Measurements from ENCODE around the gene PCAT6. TPM values are rescaled to one million over a fixed set of nuclear protein-coding genes. Genes with fewer than 3 reads are reported as not detected.
A peak's percentile ranks its signal among the peaks of the same experiment; 100 is the strongest.

Gene PCAT6
- total RNA-seq, 1 experiment from 2014 or later, result 2.2 TPM

- POLR2A ChIA-PET, result interaction anchor here (1.1 kb wide), 1 partner anchor 17 kb away, joined by 3 read pairs; no protein-coding TSS in a partner anchor
- intact Hi-C loops (cut with micrococcal nuclease; ENCODE audit: unreplicated experiment) (no loop called here), in situ Hi-C loops (cut with HindIII; ENCODE audit: low pct_unique_long_range_greater_than_20kb, low sequenced_read_pairs) (no loop called here)
- DNase-seq (ENCODE audit: low read depth, low spot score) (no peak), ATAC-seq (no peak)
- no TSS peak for BruUV-seq (replicated peaks)
- TF ChIP-seq, protein P1, sequence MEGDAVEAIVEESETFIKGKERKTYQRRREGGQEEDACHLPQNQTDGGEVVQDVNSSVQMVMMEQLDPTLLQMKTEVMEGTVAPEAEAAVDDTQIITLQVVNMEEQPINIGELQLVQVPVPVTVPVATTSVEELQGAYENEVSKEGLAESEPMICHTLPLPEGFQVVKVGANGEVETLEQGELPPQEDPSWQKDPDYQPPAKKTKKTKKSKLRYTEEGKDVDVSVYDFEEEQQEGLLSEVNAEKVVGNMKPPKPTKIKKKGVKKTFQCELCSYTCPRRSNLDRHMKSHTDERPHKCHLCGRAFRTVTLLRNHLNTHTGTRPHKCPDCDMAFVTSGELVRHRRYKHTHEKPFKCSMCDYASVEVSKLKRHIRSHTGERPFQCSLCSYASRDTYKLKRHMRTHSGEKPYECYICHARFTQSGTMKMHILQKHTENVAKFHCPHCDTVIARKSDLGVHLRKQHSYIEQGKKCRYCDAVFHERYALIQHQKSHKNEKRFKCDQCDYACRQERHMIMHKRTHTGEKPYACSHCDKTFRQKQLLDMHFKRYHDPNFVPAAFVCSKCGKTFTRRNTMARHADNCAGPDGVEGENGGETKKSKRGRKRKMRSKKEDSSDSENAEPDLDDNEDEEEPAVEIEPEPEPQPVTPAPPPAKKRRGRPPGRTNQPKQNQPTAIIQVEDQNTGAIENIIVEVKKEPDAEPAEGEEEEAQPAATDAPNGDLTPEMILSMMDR (IDR thresholded peaks at IDR 0.05), result no peak
- no peak for TF ChIP-seq POLR2AphosphoS5 (IDR thresholded peaks at IDR 0.05; ENCODE audit: low read depth, low read length)
- TF ChIP-seq SIN3A (IDR thresholded peaks at IDR 0.05; ENCODE audit: borderline replicate concordance, insufficient read depth, low read depth, low read length), result no peak
- no peak for TF ChIP-seq REST (IDR thresholded peaks at IDR 0.05; ENCODE audit: insufficient read depth in 1 of 2, low read depth in 2 of 2, low read length in 1 of 2)
- no peak for TF ChIP-seq TCF7L2 (IDR thresholded peaks at IDR 0.05; ENCODE audit: low read depth, low read length)
- Histone ChIP-seq H3K36me3 (ENCODE audit: control insufficient read depth, insufficient read depth, low read length) (no peaks in the 10 kb centered on the region; the same call in 1 of the 2 replicates), H3K27me3 (ENCODE audit: control insufficient read depth, insufficient read depth, low read length) (no peaks in the 10 kb centered on the region), H3K4me1 (ENCODE audit: control insufficient read depth, insufficient read depth, low read length) (peaks cover 28% of the 10 kb centered on the region), H3K4me3 (ENCODE audit: low read depth in 2 of 2, low read length in 2 of 2) (peak overlapping the region; percentile 73 to 78), H3K9me3 (ENCODE audit: control insufficient read depth, insufficient read depth, low read depth, low read length) (no peaks in the 10 kb centered on the region), H3K27ac (ENCODE audit: low read length) (peak overlapping the region; percentile 80)
- CTCF ChIA-PET, result no interaction called here
Measured at GRCh38 chr1:202809597-202810159, 1.1 kb upstream of the PCAT6 start.

DNA sequence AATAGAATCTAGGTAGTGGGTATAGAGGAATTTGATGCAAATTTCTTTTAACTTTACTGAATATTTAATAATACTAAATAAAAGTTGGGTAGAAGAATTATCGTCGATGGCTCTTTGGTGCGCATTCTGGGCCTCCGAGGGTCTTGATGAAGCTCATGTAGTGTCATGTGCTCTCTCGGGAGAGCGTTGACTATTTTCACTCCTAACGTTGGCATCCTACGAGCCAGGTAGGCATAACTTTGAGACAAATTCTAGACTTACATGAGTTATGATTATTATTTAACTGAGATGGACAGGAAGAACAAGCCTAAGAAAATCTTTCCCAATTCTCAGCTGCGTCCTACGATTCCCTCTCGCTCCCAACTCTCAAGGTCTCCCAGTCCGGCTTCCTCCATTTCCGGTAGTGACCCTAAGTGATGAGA, 550 bp upstream of the PCAT6 start:
- no peaks in the 10 kb centered on the region for H3K9me3 ChIP-seq (ENCODE audit: control insufficient read depth, insufficient read depth, low read depth, low read length)
- BruUV-seq (replicated peaks), result no TSS peak
- H3K27ac ChIP-seq (ENCODE audit: low read length), result peak overlapping the region; percentile 80
- H3K36me3 ChIP-seq (ENCODE audit: control insufficient read depth, insufficient read depth, low read length), result no peaks in the 10 kb centered on the region; the same call in 1 of the 2 replicates
- no peaks in the 10 kb centered on the region for H3K27me3 ChIP-seq (ENCODE audit: control insufficient read depth, insufficient read depth, low read length)
- DNase-seq (ENCODE audit: low read depth, low spot score), result no peak
- no peak for ATAC-seq
- ChIA-PET POLR2A (interaction anchor here (0.6 to 1.1 kb wide), 2 partner anchors 9 to 18 kb away, joined by 3 to 4 read pairs; no protein-coding TSS in a partner anchor), CTCF (no interaction called here)
- peaks cover 23% of the 10 kb centered on the region for H3K4me1 ChIP-seq (ENCODE audit: control insufficient read depth, insufficient read depth, low read length)
- intact Hi-C loops (cut with micrococcal nuclease; ENCODE audit: unreplicated experiment) (no loop called here), in situ Hi-C loops (cut with HindIII; ENCODE audit: low pct_unique_long_range_greater_than_20kb, low sequenced_read_pairs) (no loop called here)
- H3K4me3 ChIP-seq (ENCODE audit: low read depth in 2 of 2, low read length in 2 of 2), result peak overlapping the region; percentile 73 to 78
- no peak for TF ChIP-seq POLR2AphosphoS5 (IDR thresholded peaks at IDR 0.05; ENCODE audit: low read depth, low read length)
- TF ChIP-seq, protein P1 (IDR thresholded peaks at IDR 0.05), result no peak
- TF ChIP-seq TCF7L2 (IDR thresholded peaks at IDR 0.05; ENCODE audit: low read depth, low read length), result no peak
- TF ChIP-seq SIN3A (IDR thresholded peaks at IDR 0.05; ENCODE audit: borderline replicate concordance, insufficient read depth, low read depth, low read length), result no peak
- TF ChIP-seq REST (IDR thresholded peaks at IDR 0.05; ENCODE audit: insufficient read depth in 1 of 2, low read depth in 2 of 2, low read length in 1 of 2), result no peak

All from Panc1 (cell line).